ENCODE measurements around the gene PON2.

GRCh38 chr7:95429241-95429990 lies 5.4 kb downstream of the PON2 start:
- TF ChIP-seq, protein P1, sequence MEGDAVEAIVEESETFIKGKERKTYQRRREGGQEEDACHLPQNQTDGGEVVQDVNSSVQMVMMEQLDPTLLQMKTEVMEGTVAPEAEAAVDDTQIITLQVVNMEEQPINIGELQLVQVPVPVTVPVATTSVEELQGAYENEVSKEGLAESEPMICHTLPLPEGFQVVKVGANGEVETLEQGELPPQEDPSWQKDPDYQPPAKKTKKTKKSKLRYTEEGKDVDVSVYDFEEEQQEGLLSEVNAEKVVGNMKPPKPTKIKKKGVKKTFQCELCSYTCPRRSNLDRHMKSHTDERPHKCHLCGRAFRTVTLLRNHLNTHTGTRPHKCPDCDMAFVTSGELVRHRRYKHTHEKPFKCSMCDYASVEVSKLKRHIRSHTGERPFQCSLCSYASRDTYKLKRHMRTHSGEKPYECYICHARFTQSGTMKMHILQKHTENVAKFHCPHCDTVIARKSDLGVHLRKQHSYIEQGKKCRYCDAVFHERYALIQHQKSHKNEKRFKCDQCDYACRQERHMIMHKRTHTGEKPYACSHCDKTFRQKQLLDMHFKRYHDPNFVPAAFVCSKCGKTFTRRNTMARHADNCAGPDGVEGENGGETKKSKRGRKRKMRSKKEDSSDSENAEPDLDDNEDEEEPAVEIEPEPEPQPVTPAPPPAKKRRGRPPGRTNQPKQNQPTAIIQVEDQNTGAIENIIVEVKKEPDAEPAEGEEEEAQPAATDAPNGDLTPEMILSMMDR (IDR thresholded peaks at IDR 0.05), result no peak
- no peak for TF ChIP-seq POLR2AphosphoS5 (IDR thresholded peaks at IDR 0.05)
- TF ChIP-seq EP300 (IDR thresholded peaks at IDR 0.05), result no peak
- no peak for TF ChIP-seq POLR2A (IDR thresholded peaks at IDR 0.05)
